OCI-LY7 (cell line): ENCODE measurements around the gene CBFA2T2.

Experiments
- EZH2phosphoT487 ChIP-seq: fragments of 200-600 bp; sonication (generic); IDR thresholded peaks from 2 replicates; pipeline ENCODE4 v1.6.1; 2018; ENCODE audit warnings: low read depth, borderline replicate concordance, mild to moderate bottlenecking, mixed run types, antibody characterized with exemption, low read length, moderate library complexity, mixed read lengths
- TF ChIP-seq, protein P1 (sequence below): fragments of 200-600 bp; sonication (generic); conservative IDR thresholded peaks from 2 replicates; pipeline ENCODE4 v1.5.1; 2014; ENCODE audit warnings: mild to moderate bottlenecking, antibody characterized with exemption, low read length, moderate library complexity, mixed read lengths

- TF ChIP-seq, protein P1, sequence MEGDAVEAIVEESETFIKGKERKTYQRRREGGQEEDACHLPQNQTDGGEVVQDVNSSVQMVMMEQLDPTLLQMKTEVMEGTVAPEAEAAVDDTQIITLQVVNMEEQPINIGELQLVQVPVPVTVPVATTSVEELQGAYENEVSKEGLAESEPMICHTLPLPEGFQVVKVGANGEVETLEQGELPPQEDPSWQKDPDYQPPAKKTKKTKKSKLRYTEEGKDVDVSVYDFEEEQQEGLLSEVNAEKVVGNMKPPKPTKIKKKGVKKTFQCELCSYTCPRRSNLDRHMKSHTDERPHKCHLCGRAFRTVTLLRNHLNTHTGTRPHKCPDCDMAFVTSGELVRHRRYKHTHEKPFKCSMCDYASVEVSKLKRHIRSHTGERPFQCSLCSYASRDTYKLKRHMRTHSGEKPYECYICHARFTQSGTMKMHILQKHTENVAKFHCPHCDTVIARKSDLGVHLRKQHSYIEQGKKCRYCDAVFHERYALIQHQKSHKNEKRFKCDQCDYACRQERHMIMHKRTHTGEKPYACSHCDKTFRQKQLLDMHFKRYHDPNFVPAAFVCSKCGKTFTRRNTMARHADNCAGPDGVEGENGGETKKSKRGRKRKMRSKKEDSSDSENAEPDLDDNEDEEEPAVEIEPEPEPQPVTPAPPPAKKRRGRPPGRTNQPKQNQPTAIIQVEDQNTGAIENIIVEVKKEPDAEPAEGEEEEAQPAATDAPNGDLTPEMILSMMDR: no peak
- TF ChIP-seq EZH2phosphoT487: no peak
These were observed 80.0 kb downstream of the CBFA2T2 start for GRCh38 chr20:33569802-33570391.
